A673 (cell line): ENCODE results near the gene WDFY4. TPM values are rescaled to one million over a fixed set of nuclear protein-coding genes. Genes with fewer than 3 reads are reported as not detected.

Experiments
- BruUV-seq: library from RNA; stranded (reverse); fragments of 400-500 nt; replicated peaks from 2 replicates; lab custom pipeline; 2021; lab: Mats Ljungman, UMichigan
- CTCF ChIA-PET: fragments of 300-600 bp; sonication (Branson Sonifier 250); formaldehyde crosslinking; loops from one replicate; lab custom pipeline; 2022; ENCODE audit warnings: antibody characterized with exemption; lab: Charles Lee
- POLR2A ChIA-PET: fragments of 300-600 bp; sonication (Branson Sonifier 250); formaldehyde crosslinking; loops from one replicate; lab custom pipeline; 2022; ENCODE audit warnings: antibody characterized with exemption; ENCODE audit not compliant: low non-redundant PET; lab: Charles Lee
- DNase-seq: peaks from one replicate; pipeline ENCODE4 v3.0.0-alpha.2; 2015; ENCODE audit warnings: low spot score
- H3K27ac ChIP-seq: fragments of 200-600 bp; sonication (generic); 2 replicates; pipeline ENCODE4 v1.5.1; 2016; ENCODE audit warnings: mixed run types, low read depth, mild to moderate bottlenecking, mixed read lengths, antibody characterized with exemption, low read length; ENCODE audit not compliant: poor library complexity, severe bottlenecking
- H3K27me3 ChIP-seq: fragments of 200-600 bp; sonication (generic); replicated peaks from 2 replicates; pipeline ENCODE4 v1.6.1; 2017; ENCODE audit warnings: mixed run types, low read depth, mild to moderate bottlenecking, mixed read lengths, antibody characterized with exemption, low read length; ENCODE audit not compliant: insufficient read depth, poor library complexity
- H3K36me3 ChIP-seq: fragments of 200-600 bp; sonication (generic); 2 replicates; pipeline ENCODE4 v1.6.1; 2016; ENCODE audit warnings: mixed run types, mild to moderate bottlenecking, mixed read lengths, antibody characterized with exemption, low read length; ENCODE audit not compliant: insufficient read depth, poor library complexity, severe bottlenecking
- H3K4me1 ChIP-seq: fragments of 200-600 bp; sonication (generic); 2 replicates; pipeline ENCODE4 v1.6.1; 2017; ENCODE audit warnings: mixed run types, mild to moderate bottlenecking, mixed read lengths, antibody characterized with exemption, low read length; ENCODE audit not compliant: insufficient read depth, poor library complexity, severe bottlenecking
- H3K4me3 ChIP-seq: fragments of 200-600 bp; sonication (generic); 2 replicates; pipeline ENCODE4 v1.5.1; 2016; ENCODE audit warnings: low read depth, mixed run types, mild to moderate bottlenecking, mixed read lengths, low read length; ENCODE audit not compliant: poor library complexity, severe bottlenecking
- H3K9me3 ChIP-seq: fragments of 200-600 bp; sonication (generic); 2 replicates; pipeline ENCODE4 v1.6.1; 2016; ENCODE audit warnings: mixed run types, low read depth, mild to moderate bottlenecking, mixed read lengths, antibody characterized with exemption, low read length; ENCODE audit not compliant: poor library complexity, severe bottlenecking
- EZH2 ChIP-seq: fragments of 200-600 bp; sonication (generic); IDR thresholded peaks from 2 replicates; pipeline ENCODE4 v1.6.1; 2017; ENCODE audit warnings: borderline replicate concordance, low read depth, mild to moderate bottlenecking, mixed read lengths, antibody characterized with exemption, low read length; ENCODE audit not compliant: poor library complexity, severe bottlenecking
- intact Hi-C: fragments of 100-400 bp; cut with micrococcal nuclease; formaldehyde crosslinking; loops from one replicate; pipeline ENCODE4 v1.10.0; 2022; ENCODE audit not compliant: unreplicated experiment
- total RNA-seq: library from RNA; stranded (reverse); gene quantifications from 2 replicates; pipeline ENCODE4 v1.2.3, GENCODE V29; 2021
- TF ChIP-seq, protein P1 (sequence below): fragments of 300-800, 200-600 bp; sonication (generic); conservative IDR thresholded peaks from 2 replicates; pipeline ENCODE4 v1.5.1; 2017; ENCODE audit warnings: low read depth, mild to moderate bottlenecking, antibody characterized with exemption, low read length, moderate library complexity, mixed read lengths

Gene WDFY4
- total RNA-seq, 1 experiment from 2014 or later = not detected

DNA sequence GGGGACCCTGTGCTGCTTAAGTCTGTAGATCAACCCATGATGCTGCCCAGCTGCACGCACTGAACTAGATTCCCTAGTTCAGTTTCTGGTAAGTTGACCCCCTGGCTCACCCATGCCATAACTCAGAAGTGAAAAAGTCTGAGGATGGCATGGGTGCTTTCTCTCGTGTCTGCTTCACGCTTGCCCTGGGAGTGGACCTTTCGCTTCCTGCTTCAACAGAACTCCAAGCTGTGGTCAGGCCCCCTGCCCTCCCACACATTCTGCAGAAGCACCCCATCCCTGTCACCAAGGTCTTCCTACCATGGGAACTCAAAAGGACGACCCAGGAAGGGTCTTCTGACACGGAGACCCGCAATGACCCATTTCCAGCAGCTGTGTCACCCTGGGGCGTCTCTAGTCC lies 215.1 kb downstream of the WDFY4 start:
- BruUV-seq = no TSS peak
- H3K4me1 ChIP-seq = no peaks in the 10 kb centered on the region
- CTCF ChIA-PET = no interaction called here
- H3K27ac ChIP-seq = no peak overlapping the region
- no peaks in the 10 kb centered on the region for H3K9me3 ChIP-seq
- POLR2A ChIA-PET = no interaction called here
- intact Hi-C loops = no loop called here
- TF ChIP-seq, protein P1, sequence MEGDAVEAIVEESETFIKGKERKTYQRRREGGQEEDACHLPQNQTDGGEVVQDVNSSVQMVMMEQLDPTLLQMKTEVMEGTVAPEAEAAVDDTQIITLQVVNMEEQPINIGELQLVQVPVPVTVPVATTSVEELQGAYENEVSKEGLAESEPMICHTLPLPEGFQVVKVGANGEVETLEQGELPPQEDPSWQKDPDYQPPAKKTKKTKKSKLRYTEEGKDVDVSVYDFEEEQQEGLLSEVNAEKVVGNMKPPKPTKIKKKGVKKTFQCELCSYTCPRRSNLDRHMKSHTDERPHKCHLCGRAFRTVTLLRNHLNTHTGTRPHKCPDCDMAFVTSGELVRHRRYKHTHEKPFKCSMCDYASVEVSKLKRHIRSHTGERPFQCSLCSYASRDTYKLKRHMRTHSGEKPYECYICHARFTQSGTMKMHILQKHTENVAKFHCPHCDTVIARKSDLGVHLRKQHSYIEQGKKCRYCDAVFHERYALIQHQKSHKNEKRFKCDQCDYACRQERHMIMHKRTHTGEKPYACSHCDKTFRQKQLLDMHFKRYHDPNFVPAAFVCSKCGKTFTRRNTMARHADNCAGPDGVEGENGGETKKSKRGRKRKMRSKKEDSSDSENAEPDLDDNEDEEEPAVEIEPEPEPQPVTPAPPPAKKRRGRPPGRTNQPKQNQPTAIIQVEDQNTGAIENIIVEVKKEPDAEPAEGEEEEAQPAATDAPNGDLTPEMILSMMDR = no peak
- no peak for TF ChIP-seq EZH2
- H3K36me3 ChIP-seq = no peaks in the 10 kb centered on the region
- H3K4me3 ChIP-seq = no peak overlapping the region
- no peak for DNase-seq
- no peaks in the 10 kb centered on the region for H3K27me3 ChIP-seq

DNA sequence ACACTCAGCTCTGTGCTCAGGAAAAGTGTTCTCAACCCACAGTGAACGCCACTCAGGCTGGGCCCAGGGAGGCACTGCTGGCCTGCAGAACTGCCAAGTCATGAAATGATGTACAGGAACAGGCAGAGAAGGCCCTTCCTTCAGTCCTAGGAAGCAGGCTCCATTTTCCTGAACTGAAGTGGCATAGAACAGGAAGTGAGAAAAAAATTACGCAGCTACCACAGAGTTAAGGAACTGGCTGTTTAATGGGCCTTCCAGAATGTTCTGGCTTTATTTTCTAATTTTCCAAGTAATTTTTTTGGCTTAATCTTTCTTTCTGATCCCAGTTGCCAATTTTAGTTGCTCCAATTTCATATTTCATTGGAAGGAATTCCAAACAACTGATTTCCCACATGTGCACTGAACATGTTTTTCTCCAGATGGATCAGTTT lies 215.7 kb downstream of the WDFY4 start:
- H3K4me3 ChIP-seq = no peak overlapping the region
- H3K36me3 ChIP-seq = no peaks in the 10 kb centered on the region
- BruUV-seq = no TSS peak
- POLR2A ChIA-PET = no interaction called here
- intact Hi-C loops = no loop called here
- TF ChIP-seq, protein P1 = no peak
- TF ChIP-seq EZH2 = no peak
- no peaks in the 10 kb centered on the region for H3K9me3 ChIP-seq
- no peak for DNase-seq
- H3K27me3 ChIP-seq = no peaks in the 10 kb centered on the region
- H3K4me1 ChIP-seq = no peaks in the 10 kb centered on the region
- H3K27ac ChIP-seq = no peak overlapping the region
- CTCF ChIA-PET = no interaction called here

DNA sequence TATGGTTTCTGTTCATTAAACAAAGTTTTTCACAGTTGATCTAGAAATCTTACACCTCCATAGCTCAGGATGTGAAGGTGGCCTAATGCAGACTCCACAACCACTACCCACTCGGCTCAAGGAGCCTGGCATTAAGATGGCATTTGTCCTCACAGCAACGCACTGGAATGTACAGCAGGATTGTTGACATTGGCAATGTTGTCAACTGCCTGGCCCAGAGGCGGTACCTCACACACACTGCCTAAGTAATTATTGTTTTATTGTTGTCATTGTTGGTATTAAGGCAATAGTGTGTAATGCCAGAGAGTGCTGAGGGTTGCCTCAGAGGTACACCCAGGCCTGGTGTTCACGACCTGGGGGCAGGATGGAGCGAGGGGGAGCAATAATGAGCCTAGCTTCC lies 216.6 kb downstream of the WDFY4 start:
- TF ChIP-seq, protein P1 = no peak
- TF ChIP-seq EZH2 = no peak
- Histone ChIP-seq H3K4me3 (no peak overlapping the region), H3K36me3 (no peaks in the 10 kb centered on the region), H3K27ac (no peak overlapping the region), H3K9me3 (no peaks in the 10 kb centered on the region), H3K27me3 (no peaks in the 10 kb centered on the region), H3K4me1 (no peaks in the 10 kb centered on the region)
- DNase-seq = no peak
- CTCF ChIA-PET = no interaction called here
- no TSS peak for BruUV-seq
- POLR2A ChIA-PET = no interaction called here
- intact Hi-C loops = no loop called here
